HL-60 (cell line): ENCODE data around the gene EIF4G3.

Experiments
- DNase-seq, 2 experiments: peaks; one replicate each; pipeline ENCODE4 v3.0.0-alpha.2; 2010 to 2020; ENCODE audit warnings: low read depth in 1 of 2, low spot score in 1 of 2
- H3K27ac ChIP-seq: fragments of 250-450 bp; sonication (Bioruptor Pico); replicated peaks from 2 replicates; pipeline ENCODE4 v1.5.1; 2020; ENCODE audit warnings: mild to moderate bottlenecking, moderate library complexity
- H3K27me3 ChIP-seq: fragments of 250-450 bp; sonication (Bioruptor Pico); 2 replicates; pipeline ENCODE4 v1.5.1; 2021; ENCODE audit warnings: mild to moderate bottlenecking, moderate library complexity; ENCODE audit not compliant: insufficient read depth, poor library complexity, severe bottlenecking
- H3K4me3 ChIP-seq: replicated peaks from 2 replicates; pipeline ENCODE4 v1.5.1; 2011; ENCODE audit warnings: mild to moderate bottlenecking, control low read depth, low read length; ENCODE audit not compliant: insufficient read depth
- GABPA ChIP-seq: IDR thresholded peaks from 2 replicates; pipeline ENCODE4 v1.6.1; 2012; ENCODE audit warnings: low read depth
- POLR2AphosphoS5 ChIP-seq: IDR thresholded peaks from 2 replicates; pipeline ENCODE4 v1.6.1; 2012; ENCODE audit warnings: low read depth
- SPI1 ChIP-seq: IDR thresholded peaks from 2 replicates; pipeline ENCODE4 v1.6.1; 2012; ENCODE audit warnings: low read depth, mild to moderate bottlenecking, borderline replicate concordance
- TF ChIP-seq, protein P1 (sequence below): IDR thresholded peaks from one replicate; pipeline ENCODE4 v1.5.1; 2011; ENCODE audit warnings: low read length, control low read depth, inconsistent platforms; ENCODE audit not compliant: insufficient read depth
- TF ChIP-seq, protein P2 (sequence below): IDR thresholded peaks from 2 replicates; pipeline ENCODE4 v1.6.1; 2012; ENCODE audit warnings: low read depth; ENCODE audit not compliant: insufficient replicate concordance

EIF4G3 gene

DNA sequence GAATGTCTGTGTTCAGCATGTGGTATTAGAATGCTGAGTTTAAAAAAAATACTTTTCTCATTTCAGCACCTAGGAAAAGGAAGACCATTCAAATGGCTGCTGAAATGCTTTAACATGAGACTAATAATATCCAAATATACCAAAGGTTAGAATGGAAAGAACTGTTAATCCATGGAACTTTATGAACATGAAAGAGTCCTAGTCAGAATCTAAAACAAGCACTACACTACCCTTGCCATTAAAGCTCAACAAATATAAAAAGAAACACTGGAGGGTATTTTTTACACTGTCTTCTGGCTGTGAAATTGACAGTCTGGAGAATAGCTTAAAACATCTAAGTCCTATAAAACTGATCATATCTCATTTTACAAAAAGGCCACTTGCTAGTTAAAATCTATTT, 276.6 kb downstream of the EIF4G3 start:
- H3K27me3 ChIP-seq: no peaks in the 10 kb centered on the region

DNA sequence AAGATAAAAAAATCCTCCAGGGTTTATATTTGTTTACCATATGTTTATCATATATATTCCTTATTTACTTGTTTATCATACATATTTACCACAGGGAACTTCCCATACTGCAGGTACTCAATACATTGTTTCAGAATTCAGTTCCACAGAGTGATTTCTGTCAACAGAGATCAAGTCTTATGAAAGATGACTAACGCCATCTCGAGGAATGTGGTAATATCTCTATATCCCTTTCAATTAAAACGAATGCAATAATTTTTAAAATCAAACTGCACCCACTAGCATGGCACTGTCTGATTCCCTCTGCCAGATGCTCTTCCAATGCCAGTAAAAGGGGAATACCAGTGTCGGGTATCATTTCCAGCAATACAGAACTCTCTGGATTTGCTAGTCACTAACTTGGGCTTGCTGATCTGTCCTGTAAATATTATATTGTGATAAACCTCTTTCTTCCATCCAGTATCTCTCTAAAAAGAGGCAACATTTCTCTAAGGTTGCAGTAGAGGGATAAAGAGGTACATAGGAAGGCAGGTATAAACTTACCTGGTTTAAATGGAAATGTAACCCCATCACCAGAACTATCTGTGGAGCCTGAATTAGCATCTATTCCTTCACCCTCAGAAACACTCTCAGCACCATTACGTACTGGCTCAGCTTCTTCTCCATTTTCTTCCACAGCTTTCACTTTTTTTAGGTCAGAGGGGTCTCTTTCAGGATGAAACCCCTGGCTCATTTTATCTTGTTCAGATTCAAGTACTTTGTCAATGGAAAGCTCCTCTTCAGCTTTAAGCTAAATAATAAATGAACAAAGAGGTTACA, 277.3 kb downstream of the EIF4G3 start:
- Histone ChIP-seq H3K27ac (no peak overlapping the region), H3K4me3 (no peak overlapping the region), H3K27me3 (no peaks in the 10 kb centered on the region)
- DNase-seq: no peak
- TF ChIP-seq, protein P1, sequence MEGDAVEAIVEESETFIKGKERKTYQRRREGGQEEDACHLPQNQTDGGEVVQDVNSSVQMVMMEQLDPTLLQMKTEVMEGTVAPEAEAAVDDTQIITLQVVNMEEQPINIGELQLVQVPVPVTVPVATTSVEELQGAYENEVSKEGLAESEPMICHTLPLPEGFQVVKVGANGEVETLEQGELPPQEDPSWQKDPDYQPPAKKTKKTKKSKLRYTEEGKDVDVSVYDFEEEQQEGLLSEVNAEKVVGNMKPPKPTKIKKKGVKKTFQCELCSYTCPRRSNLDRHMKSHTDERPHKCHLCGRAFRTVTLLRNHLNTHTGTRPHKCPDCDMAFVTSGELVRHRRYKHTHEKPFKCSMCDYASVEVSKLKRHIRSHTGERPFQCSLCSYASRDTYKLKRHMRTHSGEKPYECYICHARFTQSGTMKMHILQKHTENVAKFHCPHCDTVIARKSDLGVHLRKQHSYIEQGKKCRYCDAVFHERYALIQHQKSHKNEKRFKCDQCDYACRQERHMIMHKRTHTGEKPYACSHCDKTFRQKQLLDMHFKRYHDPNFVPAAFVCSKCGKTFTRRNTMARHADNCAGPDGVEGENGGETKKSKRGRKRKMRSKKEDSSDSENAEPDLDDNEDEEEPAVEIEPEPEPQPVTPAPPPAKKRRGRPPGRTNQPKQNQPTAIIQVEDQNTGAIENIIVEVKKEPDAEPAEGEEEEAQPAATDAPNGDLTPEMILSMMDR: no peak
- TF ChIP-seq GABPA: no peak
- TF ChIP-seq, protein P2, sequence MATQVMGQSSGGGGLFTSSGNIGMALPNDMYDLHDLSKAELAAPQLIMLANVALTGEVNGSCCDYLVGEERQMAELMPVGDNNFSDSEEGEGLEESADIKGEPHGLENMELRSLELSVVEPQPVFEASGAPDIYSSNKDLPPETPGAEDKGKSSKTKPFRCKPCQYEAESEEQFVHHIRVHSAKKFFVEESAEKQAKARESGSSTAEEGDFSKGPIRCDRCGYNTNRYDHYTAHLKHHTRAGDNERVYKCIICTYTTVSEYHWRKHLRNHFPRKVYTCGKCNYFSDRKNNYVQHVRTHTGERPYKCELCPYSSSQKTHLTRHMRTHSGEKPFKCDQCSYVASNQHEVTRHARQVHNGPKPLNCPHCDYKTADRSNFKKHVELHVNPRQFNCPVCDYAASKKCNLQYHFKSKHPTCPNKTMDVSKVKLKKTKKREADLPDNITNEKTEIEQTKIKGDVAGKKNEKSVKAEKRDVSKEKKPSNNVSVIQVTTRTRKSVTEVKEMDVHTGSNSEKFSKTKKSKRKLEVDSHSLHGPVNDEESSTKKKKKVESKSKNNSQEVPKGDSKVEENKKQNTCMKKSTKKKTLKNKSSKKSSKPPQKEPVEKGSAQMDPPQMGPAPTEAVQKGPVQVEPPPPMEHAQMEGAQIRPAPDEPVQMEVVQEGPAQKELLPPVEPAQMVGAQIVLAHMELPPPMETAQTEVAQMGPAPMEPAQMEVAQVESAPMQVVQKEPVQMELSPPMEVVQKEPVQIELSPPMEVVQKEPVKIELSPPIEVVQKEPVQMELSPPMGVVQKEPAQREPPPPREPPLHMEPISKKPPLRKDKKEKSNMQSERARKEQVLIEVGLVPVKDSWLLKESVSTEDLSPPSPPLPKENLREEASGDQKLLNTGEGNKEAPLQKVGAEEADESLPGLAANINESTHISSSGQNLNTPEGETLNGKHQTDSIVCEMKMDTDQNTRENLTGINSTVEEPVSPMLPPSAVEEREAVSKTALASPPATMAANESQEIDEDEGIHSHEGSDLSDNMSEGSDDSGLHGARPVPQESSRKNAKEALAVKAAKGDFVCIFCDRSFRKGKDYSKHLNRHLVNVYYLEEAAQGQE: no peak

More for the DNA sequence above, 276.6 kb downstream of the EIF4G3 start:
- TF ChIP-seq SPI1 (no peak), POLR2AphosphoS5 (no peak), GABPA (no peak)
- TF ChIP-seq, protein P2: no peak
- TF ChIP-seq, protein P1: no peak
- DNase-seq: no peak
- Histone ChIP-seq H3K4me3 (no peak overlapping the region), H3K27ac (no peak overlapping the region)

DNA sequence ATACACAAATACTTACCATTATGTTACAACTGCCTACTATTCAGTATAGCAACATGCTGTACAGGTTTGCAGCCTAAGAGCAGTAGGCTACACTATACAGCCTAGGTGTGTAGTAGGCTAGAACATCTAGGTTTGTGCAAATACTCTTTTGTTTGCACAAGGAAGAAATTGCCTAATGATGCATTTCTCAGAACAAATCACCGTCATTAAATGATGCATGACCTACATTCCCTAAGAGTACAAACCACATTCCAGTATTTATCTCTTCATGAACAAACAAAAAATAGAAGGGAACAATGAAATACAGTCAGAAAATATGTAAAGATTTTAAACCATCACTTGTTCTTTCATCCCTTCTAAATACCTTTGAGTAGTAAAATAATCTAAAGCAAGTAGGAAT, 279.9 kb downstream of the EIF4G3 start:
- no peak for DNase-seq
- H3K27me3 ChIP-seq: no peaks in the 10 kb centered on the region
- H3K4me3 ChIP-seq: no peak overlapping the region
- no peak overlapping the region for H3K27ac ChIP-seq
- TF ChIP-seq, protein P1: no peak
- TF ChIP-seq GABPA: no peak
- no peak for TF ChIP-seq POLR2AphosphoS5
- TF ChIP-seq, protein P2: no peak
